Adrenal gland (tissue), 5 donors: ENCODE data around the gene MEF2C.

Experiments used
- POLR2A ChIP-seq, 2 donors: fragments of 450-650 bp; IDR thresholded peaks; one replicate each; pipeline ENCODE4 v1.6.1; 2017; ENCODE audit warnings: antibody characterized with exemption in 2 of 2, mild to moderate bottlenecking in 2 of 2, moderate library complexity in 1 of 2
- TF ChIP-seq, protein P1 (sequence below), 6 experiments: fragments of 450-650 bp in 4 of 6; fragments of 200-600 bp in 2 of 6; sonication (generic) in 1 of 6; IDR thresholded peaks; 1 replicate in 5 of 6; 2 replicates in 1 of 6; pipeline versions ENCODE4 v1.5.1 to v1.8.0; 2016 to 2021; ENCODE audit warnings: antibody characterized with exemption in 6 of 6, mild to moderate bottlenecking in 2 of 6, moderate library complexity in 1 of 6
- donor health status: DM: no; HTN: no; CAD: no.

DNA sequence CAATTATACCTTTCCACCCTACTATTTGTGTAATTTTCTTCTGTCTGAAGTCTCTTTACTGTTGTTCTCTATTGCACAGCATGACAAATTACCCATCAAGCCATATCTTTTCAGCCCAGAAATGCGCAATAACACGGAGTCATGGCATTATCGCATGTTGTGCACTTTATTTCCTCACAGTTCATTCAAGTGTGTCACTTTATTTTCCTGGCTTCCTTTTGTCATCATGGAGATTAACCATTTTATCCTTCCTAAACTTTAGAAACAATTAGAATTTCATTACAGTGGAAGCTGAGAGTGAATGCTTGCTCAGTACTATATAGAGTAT, 41.3 kb upstream of the MEF2C start:
- no peak for TF ChIP-seq POLR2A (IDR thresholded peaks at IDR 0.05)
- TF ChIP-seq, protein P1, sequence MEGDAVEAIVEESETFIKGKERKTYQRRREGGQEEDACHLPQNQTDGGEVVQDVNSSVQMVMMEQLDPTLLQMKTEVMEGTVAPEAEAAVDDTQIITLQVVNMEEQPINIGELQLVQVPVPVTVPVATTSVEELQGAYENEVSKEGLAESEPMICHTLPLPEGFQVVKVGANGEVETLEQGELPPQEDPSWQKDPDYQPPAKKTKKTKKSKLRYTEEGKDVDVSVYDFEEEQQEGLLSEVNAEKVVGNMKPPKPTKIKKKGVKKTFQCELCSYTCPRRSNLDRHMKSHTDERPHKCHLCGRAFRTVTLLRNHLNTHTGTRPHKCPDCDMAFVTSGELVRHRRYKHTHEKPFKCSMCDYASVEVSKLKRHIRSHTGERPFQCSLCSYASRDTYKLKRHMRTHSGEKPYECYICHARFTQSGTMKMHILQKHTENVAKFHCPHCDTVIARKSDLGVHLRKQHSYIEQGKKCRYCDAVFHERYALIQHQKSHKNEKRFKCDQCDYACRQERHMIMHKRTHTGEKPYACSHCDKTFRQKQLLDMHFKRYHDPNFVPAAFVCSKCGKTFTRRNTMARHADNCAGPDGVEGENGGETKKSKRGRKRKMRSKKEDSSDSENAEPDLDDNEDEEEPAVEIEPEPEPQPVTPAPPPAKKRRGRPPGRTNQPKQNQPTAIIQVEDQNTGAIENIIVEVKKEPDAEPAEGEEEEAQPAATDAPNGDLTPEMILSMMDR (IDR thresholded peaks at IDR 0.05) = no peak
